Stomach (tissue), 4 donors: Measurements from ENCODE around the gene DBR1.

Experiments
- CTCF ChIP-seq, 7 experiments: fragments of 450-650 bp in 4 of 7; fragments of 200-600 bp in 3 of 7; sonication (generic) in 3 of 7; IDR thresholded peaks; one replicate each; pipeline ENCODE4 v1.5.1; 2016 to 2019; ENCODE audit warnings: antibody characterized with exemption in 7 of 7, control low read depth in 2 of 7, mild to moderate bottlenecking in 1 of 7
- POLR2A ChIP-seq, 4 donors: fragments of 450-650 bp; IDR thresholded peaks; one replicate each; pipeline ENCODE4 v1.6.1; 2016; ENCODE audit warnings: antibody characterized with exemption in 4 of 4, control low read depth in 2 of 4, mild to moderate bottlenecking in 1 of 4, moderate library complexity in 1 of 4
- POLR2AphosphoS5 ChIP-seq, 3 donors: sonication (generic); formaldehyde crosslinking; IDR thresholded peaks; one replicate each; pipeline ENCODE4 v1.6.1; 2016; ENCODE audit warnings: antibody characterized with exemption in 3 of 3

- TF ChIP-seq CTCF (IDR thresholded peaks at IDR 0.05) = no peak
- no peak for TF ChIP-seq POLR2A (IDR thresholded peaks at IDR 0.05)
- TF ChIP-seq POLR2AphosphoS5 (IDR thresholded peaks at IDR 0.05) = no peak
Measured at GRCh38 chr3:138114431-138114918, 60.2 kb downstream of the DBR1 start.
